Hepatocyte (in vitro differentiated cells): ENCODE results near the gene INTU. TPM values are rescaled to one million over a fixed set of nuclear protein-coding genes. Genes with fewer than 3 reads are reported as not detected.

Experiments used
- DNase-seq: peaks from one replicate; pipeline ENCODE4 v3.0.0-alpha.2; 2016; ENCODE audit warnings: low spot score
- H2AFZ ChIP-seq: fragments of 200-600 bp; sonication (generic); 2 replicates; pipeline ENCODE4 v1.6.0; 2016; ENCODE audit warnings: antibody characterized with exemption, mild to moderate bottlenecking
- H3K27ac ChIP-seq: fragments of 200-600 bp; sonication (generic); 2 replicates; pipeline ENCODE4 v1.5.1; 2016; ENCODE audit warnings: mild to moderate bottlenecking
- H3K27me3 ChIP-seq: fragments of 200-600 bp; sonication (generic); 2 replicates; pipeline ENCODE4 v1.6.1; 2016
- H3K36me3 ChIP-seq: fragments of 200-600 bp; sonication (generic); replicated peaks from 2 replicates; pipeline ENCODE4 v1.5.1; 2016; ENCODE audit warnings: low read depth; ENCODE audit not compliant: insufficient read depth
- H3K4me1 ChIP-seq: fragments of 200-600 bp; sonication (generic); 2 replicates; pipeline ENCODE4 v1.5.1; 2016; ENCODE audit warnings: mild to moderate bottlenecking, moderate library complexity; ENCODE audit not compliant: insufficient read depth
- H3K4me2 ChIP-seq: fragments of 200-600 bp; sonication (generic); 2 replicates; pipeline ENCODE4 v1.6.0; 2016
- H3K4me3 ChIP-seq: fragments of 200-600 bp; sonication (generic); 2 replicates; pipeline ENCODE4 v1.5.1; 2016; ENCODE audit warnings: mild to moderate bottlenecking
- H3K79me2 ChIP-seq: fragments of 200-600 bp; sonication (generic); 2 replicates; pipeline ENCODE4 v1.6.0; 2017; ENCODE audit warnings: mild to moderate bottlenecking
- H3K9me2 ChIP-seq: fragments of 200-600 bp; sonication (generic); replicated peaks from 2 replicates; pipeline ENCODE4 v1.6.0; 2017; ENCODE audit warnings: mild to moderate bottlenecking; ENCODE audit not compliant: insufficient read depth
- H3K9me3 ChIP-seq: fragments of 200-600 bp; sonication (generic); 2 replicates; pipeline ENCODE4 v1.5.1; 2016; ENCODE audit warnings: low read depth, mild to moderate bottlenecking
- H4K20me1 ChIP-seq: fragments of 200-600 bp; sonication (generic); 2 replicates; pipeline ENCODE4 v1.6.0; 2016; ENCODE audit warnings: mild to moderate bottlenecking; ENCODE audit not compliant: insufficient read depth, poor library complexity, severe bottlenecking
- EZH2 ChIP-seq: fragments of 200-600 bp; sonication (generic); IDR thresholded peaks from 2 replicates; pipeline ENCODE4 v1.6.1; 2016; ENCODE audit warnings: antibody characterized with exemption, mild to moderate bottlenecking, borderline replicate concordance
- EZH2phosphoT487 ChIP-seq: fragments of 200-600 bp; sonication (generic); IDR thresholded peaks from one replicate; pipeline ENCODE4 v1.6.1; 2018; ENCODE audit warnings: antibody characterized with exemption, mild to moderate bottlenecking, low read depth, moderate library complexity; ENCODE audit not compliant: unreplicated experiment, severe bottlenecking
- WGBS: methylation state at CpG from one replicate; pipeline ENCODE4 v1.1.6; 2016; ENCODE audit warnings: low lambda C conversion rate; ENCODE audit errors: missing lambda C conversion rate; 5-methylcytosine and 5-hydroxymethylcytosine counted together
- polyA plus RNA-seq: library from polyadenylated mRNA; unstranded; fragments of >200 nt; fragmentation: Nextera tagmentation; extraction: Ambion mirVana; gene quantifications from 2 replicates; pipeline ENCODE4 v1.2.1, GENCODE V29; 2016
- total RNA-seq: library from RNA; depleted of rRNA; stranded (reverse); fragments of >200 nt; gene quantifications from 2 replicates; pipeline ENCODE4 v1.2.3, GENCODE V29; 2014
- TF ChIP-seq, protein P1 (sequence below): fragments of 200-600 bp; sonication (generic); IDR thresholded peaks from 2 replicates; pipeline ENCODE4 v1.5.1; 2016; ENCODE audit warnings: antibody characterized with exemption, mild to moderate bottlenecking; ENCODE audit not compliant: poor library complexity

The INTU gene
- total and polyA plus RNA-seq, 2 experiments from 2014 or later, result 2.3 to 9.2 TPM

GRCh38 chr4:127598656-127599055 lies 34.1 kb upstream of the INTU start:
- Histone ChIP-seq H3K4me3 (no peak overlapping the region), H3K27me3 (no peaks in the 10 kb centered on the region), H3K4me1 (no peaks in the 10 kb centered on the region), H3K9me2 (no peaks in the 10 kb centered on the region), H3K36me3 (no peaks in the 10 kb centered on the region), H4K20me1 (no peaks in the 10 kb centered on the region), H3K9me3 (no peaks in the 10 kb centered on the region), H3K4me2 (no peak overlapping the region), H2AFZ (no peak overlapping the region), H3K27ac (no peak overlapping the region), H3K79me2 (no peaks in the 10 kb centered on the region)
- DNase-seq, result no peak
- no peak for TF ChIP-seq EZH2phosphoT487
- no peak for TF ChIP-seq EZH2
- TF ChIP-seq, protein P1, sequence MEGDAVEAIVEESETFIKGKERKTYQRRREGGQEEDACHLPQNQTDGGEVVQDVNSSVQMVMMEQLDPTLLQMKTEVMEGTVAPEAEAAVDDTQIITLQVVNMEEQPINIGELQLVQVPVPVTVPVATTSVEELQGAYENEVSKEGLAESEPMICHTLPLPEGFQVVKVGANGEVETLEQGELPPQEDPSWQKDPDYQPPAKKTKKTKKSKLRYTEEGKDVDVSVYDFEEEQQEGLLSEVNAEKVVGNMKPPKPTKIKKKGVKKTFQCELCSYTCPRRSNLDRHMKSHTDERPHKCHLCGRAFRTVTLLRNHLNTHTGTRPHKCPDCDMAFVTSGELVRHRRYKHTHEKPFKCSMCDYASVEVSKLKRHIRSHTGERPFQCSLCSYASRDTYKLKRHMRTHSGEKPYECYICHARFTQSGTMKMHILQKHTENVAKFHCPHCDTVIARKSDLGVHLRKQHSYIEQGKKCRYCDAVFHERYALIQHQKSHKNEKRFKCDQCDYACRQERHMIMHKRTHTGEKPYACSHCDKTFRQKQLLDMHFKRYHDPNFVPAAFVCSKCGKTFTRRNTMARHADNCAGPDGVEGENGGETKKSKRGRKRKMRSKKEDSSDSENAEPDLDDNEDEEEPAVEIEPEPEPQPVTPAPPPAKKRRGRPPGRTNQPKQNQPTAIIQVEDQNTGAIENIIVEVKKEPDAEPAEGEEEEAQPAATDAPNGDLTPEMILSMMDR, result no peak

DNA sequence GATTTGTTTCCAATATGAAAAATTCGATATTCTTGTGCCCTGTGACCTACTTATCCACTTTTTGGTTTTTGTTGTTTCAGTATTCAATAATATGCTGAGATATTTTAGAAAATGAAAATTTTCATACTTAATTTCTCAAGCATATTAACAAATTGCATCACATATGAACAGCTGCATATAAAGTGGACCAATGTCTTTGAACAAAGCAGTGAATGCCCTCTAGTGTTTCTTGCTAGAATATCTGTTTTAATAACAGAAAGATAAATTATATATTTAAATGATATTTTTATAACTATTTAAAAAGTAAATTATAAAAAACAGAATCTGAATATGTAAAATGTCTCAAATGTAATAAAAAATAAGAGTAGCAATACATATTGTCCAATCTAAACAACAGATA lies 31.7 kb upstream of the INTU start:
- no peak overlapping the region for H3K4me2 ChIP-seq
- no peak overlapping the region for H2AFZ ChIP-seq
- no peaks in the 10 kb centered on the region for H3K4me1 ChIP-seq
- H3K27ac ChIP-seq, result no peak overlapping the region
- 97% methylated on average over 1 of the region's 1 CpG for WGBS
- H3K79me2 ChIP-seq, result no peaks in the 10 kb centered on the region
- no peaks in the 10 kb centered on the region for H3K36me3 ChIP-seq
- H3K9me2 ChIP-seq, result no peaks in the 10 kb centered on the region
- TF ChIP-seq, protein P1, result peak; percentile 52
- no peak for TF ChIP-seq EZH2
- no peak for TF ChIP-seq EZH2phosphoT487
- no peak for DNase-seq
- H3K9me3 ChIP-seq, result no peaks in the 10 kb centered on the region
- H4K20me1 ChIP-seq, result no peaks in the 10 kb centered on the region
- no peaks in the 10 kb centered on the region for H3K27me3 ChIP-seq
- H3K4me3 ChIP-seq, result no peak overlapping the region

DNA sequence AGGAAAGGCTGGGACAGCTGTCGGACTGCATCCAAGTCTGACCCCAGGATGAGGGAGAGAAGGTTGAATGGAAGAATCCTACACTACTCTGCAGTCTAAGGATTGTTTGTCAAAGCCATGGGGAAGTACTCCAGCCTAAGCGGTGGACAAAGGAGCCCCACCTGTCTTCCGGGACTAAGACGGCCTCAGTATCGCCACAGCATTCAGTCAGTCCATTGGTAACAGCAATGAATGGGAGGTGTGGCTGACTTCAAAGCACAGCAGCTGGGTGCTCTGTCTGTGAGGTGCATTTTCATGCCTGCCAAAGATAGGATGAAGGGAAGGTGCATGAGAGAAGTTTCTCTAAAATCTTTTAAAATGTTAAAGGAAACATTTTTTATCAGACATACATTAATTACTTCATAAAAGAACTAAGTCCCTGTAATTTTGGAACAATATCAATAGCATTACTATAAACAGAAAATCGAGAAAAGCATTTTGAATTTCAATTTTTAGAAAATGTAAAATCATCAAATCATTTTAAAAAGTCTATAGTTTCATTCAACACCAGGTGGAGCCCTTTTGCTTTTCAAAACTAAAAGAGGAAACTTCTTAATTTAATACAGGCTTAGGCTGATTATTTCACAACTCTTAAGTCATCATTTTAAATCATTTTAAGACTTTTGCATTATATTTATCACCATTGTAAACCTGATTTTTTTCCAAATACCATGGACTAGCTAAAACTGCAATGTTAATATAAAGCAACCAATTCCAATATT lies 27.6 kb upstream of the INTU start:
- TF ChIP-seq, protein P1, result peak; percentile 65
- TF ChIP-seq EZH2, result no peak
- no peak for TF ChIP-seq EZH2phosphoT487
- H3K9me2 ChIP-seq, result no peaks in the 10 kb centered on the region
- H3K4me1 ChIP-seq, result no peaks in the 10 kb centered on the region
- H3K27me3 ChIP-seq, result no peaks in the 10 kb centered on the region
- H4K20me1 ChIP-seq, result no peaks in the 10 kb centered on the region
- peak; percentile 49 for DNase-seq
- H3K36me3 ChIP-seq, result no peaks in the 10 kb centered on the region
- H3K27ac ChIP-seq, result no peak overlapping the region
- H3K4me2 ChIP-seq, result peak overlapping the region; percentile 14
- 15% methylated on average over 6 of the region's 6 CpGs for WGBS
- H3K4me3 ChIP-seq, result no peak overlapping the region
- peak overlapping the region; percentile 2 for H2AFZ ChIP-seq
- H3K79me2 ChIP-seq, result no peaks in the 10 kb centered on the region
- H3K9me3 ChIP-seq, result no peaks in the 10 kb centered on the region

GRCh38 chr4:127606823-127607222 lies 25.9 kb upstream of the INTU start:
- Histone ChIP-seq H3K9me3 (no peaks in the 10 kb centered on the region), H3K4me1 (no peaks in the 10 kb centered on the region), H4K20me1 (no peaks in the 10 kb centered on the region), H2AFZ (no peak overlapping the region), H3K36me3 (no peaks in the 10 kb centered on the region), H3K79me2 (no peaks in the 10 kb centered on the region), H3K27ac (no peak overlapping the region), H3K27me3 (no peaks in the 10 kb centered on the region), H3K4me3 (no peak overlapping the region), H3K4me2 (no peak overlapping the region), H3K9me2 (no peaks in the 10 kb centered on the region)
- no peak for TF ChIP-seq EZH2
- TF ChIP-seq, protein P1, result no peak
- TF ChIP-seq EZH2phosphoT487, result no peak
- no peak for DNase-seq
